GM18505 (cell line): ENCODE results near the gene IGF2BP3.

Source experiments
- ATAC-seq: cut with Tn5 transposase; IDR thresholded peaks from one replicate; pipeline ENCODE4 v1.9.1; 2021; ENCODE audit not compliant: unreplicated experiment
- POLR2A ChIP-seq: IDR thresholded peaks from 4 replicates; pipeline ENCODE4 v1.6.1; 2011; ENCODE audit warnings: borderline replicate concordance; ENCODE audit not compliant: insufficient read depth, insufficient read length; ENCODE audit errors: extremely low read depth

The IGF2BP3 gene

DNA sequence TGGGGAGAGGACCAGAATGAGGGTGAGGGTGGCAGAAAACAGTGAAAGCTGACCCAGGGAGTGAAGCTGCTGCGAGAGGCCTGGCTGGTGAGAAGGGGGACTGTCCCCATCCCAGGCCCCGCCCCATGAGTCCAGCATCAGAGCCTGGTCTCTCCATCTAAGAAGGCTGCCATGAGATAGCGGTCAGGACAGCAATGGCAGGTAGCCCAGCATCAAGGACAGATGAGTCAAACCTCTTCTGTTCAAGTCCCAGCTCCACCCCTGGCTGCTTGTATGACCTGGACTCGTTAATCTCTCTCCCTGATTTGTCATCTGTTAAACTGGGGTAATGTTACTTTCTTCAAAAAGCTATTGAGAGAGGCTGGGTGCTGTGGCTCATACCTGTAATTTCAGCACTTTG lies 201.5 kb downstream of the IGF2BP3 start:
- no peak for TF ChIP-seq POLR2A
- no peak for ATAC-seq

DNA sequence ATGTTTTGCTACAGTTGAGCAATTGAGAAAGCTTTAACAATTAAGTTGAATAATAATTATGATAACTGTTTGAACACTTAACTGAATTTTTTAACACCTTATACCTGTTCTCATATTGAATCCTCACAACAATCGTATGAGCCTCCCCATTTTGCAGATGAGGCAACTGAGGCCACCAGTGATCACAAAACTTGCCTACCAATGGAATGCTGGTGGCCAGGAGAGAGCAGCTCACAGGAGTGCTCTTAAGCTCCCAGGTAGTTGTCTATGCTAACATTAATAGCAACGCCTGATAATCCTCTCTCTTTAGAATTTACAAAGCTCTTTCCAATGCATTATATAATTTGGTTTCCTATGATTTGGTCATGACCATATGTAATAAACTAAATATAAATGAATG lies 202.1 kb downstream of the IGF2BP3 start:
- TF ChIP-seq POLR2A = no peak
- ATAC-seq = no peak

GRCh38 chr7:23267357-23267756 lies 202.9 kb downstream of the IGF2BP3 start:
- ATAC-seq = no peak
- TF ChIP-seq POLR2A = no peak

DNA sequence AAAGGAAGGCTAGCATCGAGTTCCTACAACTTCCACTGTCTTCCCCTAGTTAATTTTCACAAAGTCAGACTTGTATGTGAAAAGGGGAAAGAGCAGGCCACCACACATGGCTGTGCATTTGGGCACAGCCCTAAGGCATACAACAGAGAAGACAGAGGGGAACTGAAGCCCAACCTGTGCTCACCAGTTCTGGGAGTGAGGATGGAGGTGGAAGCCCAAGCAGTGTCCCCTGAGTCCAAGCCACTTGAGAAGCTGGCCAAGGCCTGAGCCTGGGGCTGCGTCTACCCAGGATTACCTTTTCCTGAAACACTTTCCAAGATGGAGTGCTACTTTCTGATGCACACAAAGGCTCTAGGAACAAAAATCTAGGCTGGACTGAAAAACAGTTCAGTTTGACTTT lies 203.4 kb downstream of the IGF2BP3 start:
- no peak for ATAC-seq

GRCh38 chr7:23264916-23265458 lies 205.3 kb downstream of the IGF2BP3 start:
- ATAC-seq = no peak

More for the DNA sequence above, 203.4 kb downstream of the IGF2BP3 start:
- no peak for TF ChIP-seq POLR2A

GRCh38 chr7:23261843-23262452 lies 208.3 kb downstream of the IGF2BP3 start:
- ATAC-seq = no peak

More at GRCh38 chr7:23264916-23265458, 205.3 kb downstream of the IGF2BP3 start:
- TF ChIP-seq POLR2A = no peak

GRCh38 chr7:23260371-23260770 lies 209.9 kb downstream of the IGF2BP3 start:
- ATAC-seq = no peak
- TF ChIP-seq POLR2A = no peak

More at GRCh38 chr7:23261843-23262452, 208.3 kb downstream of the IGF2BP3 start:
- TF ChIP-seq POLR2A = no peak
